NT2/D1 (cell line): ENCODE measurements around the gene TOX2.

ENCODE experiments used
- SUZ12 ChIP-seq: IDR thresholded peaks from 2 replicates; pipeline ENCODE4 v1.6.1; 2011; ENCODE audit not compliant: insufficient read length, insufficient read depth; ENCODE audit errors: extremely low read depth
- YY1 ChIP-seq: IDR thresholded peaks from 2 replicates; pipeline ENCODE4 v1.6.1; 2011; ENCODE audit not compliant: insufficient read length, insufficient read depth
- ZNF274 ChIP-seq: IDR thresholded peaks from 2 replicates; pipeline ENCODE4 v1.6.1; 2011; ENCODE audit warnings: mild to moderate bottlenecking, low read depth, low read length

DNA sequence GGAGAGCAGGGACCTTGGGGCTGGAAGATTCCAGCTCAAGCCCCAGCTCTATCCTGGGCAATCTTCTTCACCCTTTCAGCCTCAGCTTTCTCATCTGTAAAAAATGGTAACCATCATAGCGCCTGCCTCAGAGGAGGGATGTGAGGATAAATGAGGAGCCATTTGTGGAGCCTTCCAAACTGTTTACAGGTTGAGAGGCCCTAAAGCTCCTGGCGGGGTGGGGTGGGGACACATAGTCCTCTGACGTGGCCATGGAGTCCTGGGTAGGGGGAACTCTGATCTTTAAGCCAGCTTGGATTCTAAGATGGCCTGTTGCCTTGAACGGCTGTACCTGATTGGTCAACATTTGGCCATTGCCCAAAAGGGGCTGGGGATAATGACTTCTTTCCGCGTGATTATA is 111.1 kb downstream of the TOX2 start:
- TF ChIP-seq YY1 (no peak), ZNF274 (no peak), SUZ12 (no peak)
